ENCODE measurements around the gene FAM184A.

Gene FAM184A

GRCh38 chr6:119060255-119060907 lies 18.1 kb downstream of the FAM184A start:
- DNase-seq (ENCODE audit: low read depth in 2 of 2): no peak

DNA sequence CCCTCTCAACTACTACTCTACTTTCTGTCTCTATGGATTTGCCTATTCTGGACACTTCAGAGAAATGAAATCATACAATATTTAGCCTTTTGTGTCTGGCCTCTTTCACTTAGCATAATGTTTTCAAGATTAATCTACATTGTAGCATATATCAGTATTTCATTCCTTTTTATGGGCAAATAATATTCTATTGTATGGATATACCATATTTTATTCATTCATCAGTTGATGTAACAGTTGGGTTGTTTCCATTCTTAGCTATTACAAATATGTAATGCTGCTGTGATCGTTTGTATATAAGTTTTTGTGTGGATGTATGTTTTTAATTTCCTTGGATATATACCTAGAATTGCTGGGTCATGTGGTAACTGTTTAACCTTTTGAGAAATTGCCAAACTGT lies 23.4 kb downstream of the FAM184A start:
- DNase-seq (ENCODE audit: low read depth in 2 of 2): no peak

DNA sequence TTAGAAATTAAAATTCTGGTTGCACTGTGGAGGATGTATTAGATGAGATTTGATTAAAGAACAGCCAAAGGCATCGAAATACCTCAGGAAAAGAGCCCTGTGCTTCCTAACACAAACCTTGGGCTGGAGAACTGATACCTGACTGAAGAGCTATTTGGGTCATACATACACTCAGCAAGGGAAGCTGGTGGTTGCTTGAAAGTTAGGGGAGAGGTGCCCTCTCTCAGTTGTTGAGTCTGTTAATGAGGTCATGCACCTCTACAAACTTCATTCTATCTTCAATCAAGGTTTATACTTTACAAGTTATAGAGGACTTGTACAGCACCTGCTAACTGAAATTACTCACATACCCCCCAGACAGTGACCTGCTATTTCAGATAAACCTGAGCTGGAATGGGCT lies 25.5 kb downstream of the FAM184A start:
- no peak for DNase-seq (ENCODE audit: low read depth in 2 of 2)

DNA sequence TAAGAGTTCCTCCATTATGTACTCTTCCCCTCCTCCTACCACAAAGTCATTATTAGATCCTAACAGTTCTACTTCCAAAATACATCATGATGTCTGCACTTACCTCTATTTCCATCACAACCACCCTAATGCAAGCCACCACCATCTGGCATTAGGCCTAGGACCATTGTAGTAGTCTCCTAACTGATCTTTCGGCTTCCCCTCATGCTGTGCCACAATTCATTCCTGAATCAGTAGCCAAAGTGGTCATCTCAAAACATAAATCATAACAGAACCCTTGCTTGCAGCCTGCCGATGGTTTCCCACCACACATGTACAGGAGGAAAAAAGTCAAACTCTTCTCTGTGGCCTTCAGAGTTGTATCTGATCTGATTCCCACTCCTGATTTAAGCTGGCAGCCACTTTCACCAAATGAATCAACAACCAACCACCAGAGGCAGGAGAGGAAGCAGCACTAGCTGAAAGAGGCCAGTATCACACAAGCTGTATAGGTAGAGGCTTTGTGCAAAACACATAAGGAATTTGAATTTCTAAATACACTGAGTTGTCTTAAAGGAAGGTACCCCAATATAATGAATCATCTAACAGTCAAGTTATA lies 26.1 kb downstream of the FAM184A start:
- no peak for DNase-seq (ENCODE audit: low read depth in 2 of 2)

DNA sequence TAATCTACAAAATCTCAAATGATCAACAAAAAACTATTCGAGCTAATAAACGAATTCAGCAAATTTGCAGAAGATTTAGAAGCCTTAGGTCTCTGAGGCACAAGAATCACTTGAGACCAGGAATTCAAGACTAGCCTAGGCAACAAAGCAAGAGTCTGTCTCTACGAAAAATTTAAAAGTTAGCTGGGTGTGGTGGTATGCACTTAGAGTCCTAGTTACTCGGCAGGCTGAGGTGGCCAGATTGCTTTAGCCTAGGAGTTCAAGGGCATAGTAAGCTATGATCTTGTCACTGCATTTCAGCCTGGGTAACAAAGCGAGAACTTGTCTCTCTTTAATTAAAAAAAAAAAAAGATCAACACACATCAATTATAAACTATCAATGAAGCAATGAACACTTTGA lies 34.2 kb downstream of the FAM184A start:
- DNase-seq (ENCODE audit: low read depth in 2 of 2): no peak

DNA sequence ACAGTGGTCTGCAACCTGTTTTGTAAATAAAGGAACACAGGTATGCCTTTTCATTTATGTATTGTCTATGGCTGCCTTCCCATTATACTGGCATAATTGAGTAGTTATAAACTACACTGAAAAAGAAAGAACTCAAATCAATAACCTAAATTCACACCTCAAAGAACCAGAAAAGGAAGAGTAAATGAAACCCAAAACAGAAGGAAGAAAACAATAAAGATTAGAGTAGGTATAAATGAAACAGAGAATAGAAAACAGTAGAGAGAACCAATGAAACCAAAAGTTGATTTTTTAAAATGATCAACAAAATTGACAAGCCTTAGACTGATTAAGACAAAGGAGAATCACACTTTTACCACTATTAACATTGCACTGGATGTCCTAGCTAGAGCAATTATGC lies 34.7 kb downstream of the FAM184A start:
- no peak for DNase-seq (ENCODE audit: low read depth in 2 of 2)

GRCh38 chr6:119043265-119043664 lies 35.2 kb downstream of the FAM184A start:
- no peak for DNase-seq (ENCODE audit: low read depth in 2 of 2)

DNA sequence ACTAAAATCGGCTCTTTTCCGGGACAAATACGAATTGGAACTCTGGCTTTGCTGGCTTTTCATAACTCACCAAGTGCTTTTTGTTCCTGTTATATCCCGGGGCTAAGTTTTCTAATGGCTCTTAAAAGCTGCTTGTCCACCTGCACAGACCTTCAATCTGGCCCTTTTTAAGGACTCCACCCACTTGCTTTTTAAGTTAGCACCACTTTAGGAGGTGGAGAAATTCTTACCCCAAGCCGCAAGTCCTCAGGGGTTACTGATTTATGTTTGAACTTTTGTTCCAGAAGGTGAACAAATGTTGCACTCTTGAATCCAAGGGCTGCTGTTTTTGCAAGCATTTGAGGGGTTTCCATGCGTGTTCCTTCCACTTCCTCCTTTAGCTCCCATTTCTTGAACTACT lies 37.8 kb downstream of the FAM184A start:
- no peak for DNase-seq (ENCODE audit: low read depth in 2 of 2)

DNA sequence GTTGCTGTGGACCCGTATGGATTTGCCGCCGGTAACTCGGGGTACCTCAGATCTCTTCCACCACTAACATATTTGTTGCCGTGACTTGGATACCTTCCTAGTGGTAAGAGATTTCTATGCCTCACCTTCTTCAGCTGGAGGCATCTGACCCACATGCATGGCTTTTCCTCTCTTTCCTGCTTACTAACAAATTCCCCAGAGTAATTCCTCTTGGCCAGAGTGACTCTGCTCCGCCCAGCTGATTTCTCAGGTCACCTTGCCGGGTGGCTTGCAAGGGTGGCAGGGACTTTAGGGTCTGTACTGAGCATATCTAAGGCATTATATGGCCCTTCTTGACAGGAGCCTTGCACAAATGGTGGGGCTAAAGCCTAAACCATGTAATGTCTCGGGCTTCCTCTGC lies 38.2 kb downstream of the FAM184A start:
- no peak for DNase-seq (ENCODE audit: low read depth in 2 of 2)

DNA sequence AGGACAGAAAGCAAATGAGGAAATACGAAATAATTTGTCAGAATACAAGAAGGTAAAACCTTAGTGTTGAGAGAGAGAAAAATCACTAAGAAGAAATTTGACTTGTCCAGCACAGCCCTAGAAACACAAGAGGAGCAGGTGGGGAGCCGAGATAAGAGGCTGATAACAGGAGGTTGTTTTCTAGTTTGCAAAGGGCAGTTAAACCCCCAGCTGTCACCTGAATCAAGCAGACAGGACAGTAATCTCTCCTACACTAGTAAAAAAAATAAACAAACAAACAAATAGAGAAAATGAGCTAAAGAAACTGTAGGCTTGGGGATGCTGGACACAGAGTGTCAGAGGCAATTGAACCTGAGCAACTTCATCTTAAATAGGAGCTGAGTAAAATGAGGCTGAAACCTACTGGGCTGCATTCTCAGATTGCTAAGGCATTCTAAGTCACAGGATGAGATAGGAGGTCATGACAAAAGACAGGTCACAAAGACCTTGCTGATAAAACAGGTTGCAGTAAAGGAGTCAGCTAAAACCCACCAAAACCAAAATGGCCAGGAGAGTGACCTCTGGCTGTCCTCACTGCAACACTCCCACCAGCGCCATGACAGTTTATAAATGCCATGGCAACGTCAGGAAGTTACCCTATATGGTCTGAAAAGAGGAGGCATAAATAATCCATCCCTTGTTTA lies 40.4 kb downstream of the FAM184A start:
- no peak for DNase-seq (ENCODE audit: low read depth in 2 of 2)

DNA sequence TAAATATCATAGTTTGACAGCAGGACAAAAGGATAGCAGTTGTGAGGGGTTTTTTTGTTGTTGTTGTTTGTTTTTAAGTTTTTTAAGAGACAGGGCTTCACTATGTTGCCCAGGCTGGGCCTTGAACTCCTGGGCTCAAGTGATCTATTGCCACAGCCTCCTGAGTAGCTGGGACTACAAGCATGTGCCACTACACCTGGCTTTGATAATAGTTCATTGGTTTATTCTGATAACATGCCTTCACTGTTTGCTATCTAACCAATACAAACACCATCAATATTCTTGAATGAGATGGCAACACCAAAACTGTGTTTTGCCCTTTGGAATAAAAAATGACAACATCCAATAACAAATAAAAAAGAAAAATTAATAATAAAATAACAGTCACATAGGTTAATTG lies 41.2 kb downstream of the FAM184A start:
- no peak for DNase-seq (ENCODE audit: low read depth in 2 of 2)

GRCh38 chr6:119036081-119036480 lies 42.4 kb downstream of the FAM184A start:
- DNase-seq (ENCODE audit: low read depth in 2 of 2): no peak

DNA sequence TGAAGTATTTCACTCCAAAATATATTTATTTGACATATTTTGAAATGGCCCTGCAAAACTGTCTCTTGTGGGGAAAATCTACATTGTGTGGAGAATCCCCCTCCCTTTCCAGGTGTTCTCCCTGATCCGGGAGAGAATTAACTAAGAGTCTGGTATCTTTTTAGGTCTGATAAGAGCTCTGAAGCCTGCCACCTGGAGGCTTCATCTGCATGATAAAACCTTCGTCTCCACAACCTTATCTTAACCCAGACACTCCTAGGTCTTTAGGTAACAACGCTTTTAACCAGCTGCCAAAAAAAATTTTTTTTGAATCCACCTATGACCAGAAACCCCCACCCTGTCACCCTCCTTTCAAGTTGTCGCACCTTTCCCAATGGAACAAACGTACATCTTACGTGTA lies 43.0 kb downstream of the FAM184A start:
- no peak for DNase-seq (ENCODE audit: low read depth in 2 of 2)

DNA sequence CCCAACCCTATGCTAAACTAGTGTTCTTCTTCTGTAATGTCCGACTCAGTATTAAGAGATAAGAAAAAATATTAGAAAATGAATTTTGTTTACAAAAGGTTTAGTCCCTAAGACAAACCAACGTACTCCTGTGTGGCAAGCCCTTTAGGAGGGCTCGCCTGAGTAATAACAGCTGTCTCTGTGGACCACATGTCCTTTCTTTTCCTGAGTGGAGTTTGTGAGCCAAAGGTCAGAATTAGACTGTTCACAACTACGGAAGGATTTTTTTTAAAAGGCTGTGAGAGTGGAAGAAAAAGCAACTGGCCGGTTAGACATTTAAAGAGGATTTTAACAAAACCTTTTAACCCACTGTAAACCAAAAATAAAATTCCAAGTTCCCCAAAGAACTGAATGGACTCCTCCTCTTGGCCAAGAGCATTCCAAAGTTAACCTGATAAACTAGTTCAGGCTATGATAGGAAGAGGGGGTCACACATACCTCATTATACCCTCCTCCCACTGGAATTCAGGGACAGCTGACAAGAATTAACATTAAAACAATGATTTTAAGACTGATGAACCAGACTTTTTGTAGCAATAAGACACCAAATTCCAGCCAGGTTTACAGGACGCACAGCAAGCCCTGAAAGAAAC lies 43.5 kb downstream of the FAM184A start:
- DNase-seq (ENCODE audit: low read depth in 2 of 2): no peak

DNA sequence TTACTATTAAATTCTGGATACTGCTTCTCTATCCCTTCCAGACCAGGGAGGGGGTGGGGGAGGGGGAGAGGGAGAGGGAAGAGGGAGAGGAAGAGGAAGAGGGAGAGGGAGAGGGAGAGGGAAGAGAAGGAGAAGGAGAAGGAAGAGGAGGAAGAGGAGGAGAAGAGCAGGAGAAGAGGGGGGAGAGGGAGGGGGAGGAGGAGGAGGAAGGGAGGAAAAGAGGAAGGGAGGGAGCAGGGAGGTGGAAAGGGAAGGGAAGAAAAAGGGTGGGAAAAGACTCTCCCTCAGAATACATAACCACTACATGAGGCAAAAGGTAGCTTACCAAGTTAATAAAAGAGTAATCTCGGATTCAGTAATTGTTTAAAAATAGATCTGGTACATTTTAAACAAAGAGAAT lies 46.0 kb downstream of the FAM184A start:
- DNase-seq (ENCODE audit: low read depth in 2 of 2): no peak

- no peak for DNase-seq (ENCODE audit: low read depth in 2 of 2)
Observed at GRCh38 chr6:119030759-119031158, 47.7 kb downstream of the FAM184A start.

DNA sequence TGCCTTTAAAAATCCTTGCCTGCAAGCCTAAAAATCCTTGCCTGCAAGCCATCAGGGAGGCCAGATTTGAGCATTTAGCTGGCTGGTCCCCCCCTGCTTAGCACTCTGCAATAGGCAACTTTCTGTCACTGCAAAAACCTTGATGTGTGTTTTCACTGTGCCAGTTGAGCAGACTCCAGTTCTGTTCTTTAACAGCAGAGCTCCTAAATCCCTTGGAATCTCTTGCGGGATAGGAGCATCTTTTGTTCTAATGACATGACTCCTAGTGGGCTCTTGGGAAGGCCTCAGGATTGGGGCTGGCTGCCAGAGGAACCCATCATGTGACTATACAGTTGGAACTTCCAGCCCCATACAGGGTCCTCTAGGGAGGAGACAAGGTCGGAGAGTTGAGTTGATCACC lies 50.4 kb downstream of the FAM184A start:
- DNase-seq (ENCODE audit: low read depth in 2 of 2): no peak

GRCh38 chr6:119027465-119027864 lies 51.0 kb downstream of the FAM184A start:
- no peak for DNase-seq (ENCODE audit: low read depth in 2 of 2)

GRCh38 chr6:119026822-119027221 lies 51.6 kb downstream of the FAM184A start:
- no peak for DNase-seq (ENCODE audit: low read depth in 2 of 2)

- no peak for DNase-seq (ENCODE audit: low read depth in 2 of 2)
Observed at GRCh38 chr6:119025793-119026192, 52.7 kb downstream of the FAM184A start.

DNA sequence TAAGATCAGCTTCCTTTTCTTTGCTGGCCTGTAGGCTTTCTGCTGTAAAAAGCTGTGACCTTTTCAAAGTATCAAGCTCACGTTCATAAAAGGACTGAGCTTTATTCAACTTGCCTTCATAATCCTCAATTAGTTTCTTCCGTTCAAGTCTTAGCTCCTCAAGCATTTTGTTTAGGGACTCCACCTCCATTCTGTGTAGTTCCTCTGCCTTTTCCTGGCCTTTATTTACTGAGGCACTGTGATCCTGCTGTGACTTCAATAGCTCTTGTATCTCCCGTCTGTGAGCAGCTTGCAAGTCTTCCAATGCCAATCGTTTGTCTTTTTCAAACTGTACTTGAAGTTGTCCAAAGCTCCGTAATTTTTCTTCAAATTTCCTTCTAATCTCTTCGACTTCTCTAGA lies 54.4 kb downstream of the FAM184A start:
- no peak for DNase-seq (ENCODE audit: low read depth in 2 of 2)

DNA sequence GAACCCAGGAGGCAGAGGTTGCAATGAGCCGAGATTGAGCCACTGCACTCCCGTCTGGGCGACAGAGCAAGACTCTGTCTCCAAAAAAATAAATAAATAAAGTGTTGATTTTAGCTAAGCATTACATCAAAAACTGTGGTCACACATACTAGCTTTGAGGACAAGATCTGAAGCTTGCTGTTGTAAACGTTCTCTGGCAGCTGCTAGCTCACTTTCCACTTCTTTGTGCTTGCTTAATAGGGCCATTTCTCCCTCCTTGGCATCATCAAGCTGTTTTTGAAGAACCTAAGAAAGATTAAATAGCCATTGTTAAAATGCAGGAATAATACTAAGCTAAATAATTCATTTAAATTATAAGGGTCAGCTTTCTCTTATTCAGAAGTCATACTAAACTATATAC lies 55.7 kb downstream of the FAM184A start:
- no peak for DNase-seq (ENCODE audit: low read depth in 2 of 2)
